ENCODE measurements around the gene PRDM8. TPM values are rescaled to one million over a fixed set of nuclear protein-coding genes. Genes with fewer than 3 reads are reported as not detected.
A peak's percentile ranks its signal among the peaks of the same experiment; 100 is the strongest.

The PRDM8 gene
- total RNA-seq, 2 donors from 2014 or later = not detected

GRCh38 chr4:80184825-80185756 lies 12.2 kb upstream of the PRDM8 start:
- peak; percentile 70 for DNase-seq

GRCh38 chr4:80185787-80186548 lies 11.3 kb upstream of the PRDM8 start:
- Histone ChIP-seq H3K4me3 (ENCODE audit: low read length) (no peak overlapping the region), H3K9me3 (ENCODE audit: control insufficient read depth, low read length) (peaks cover 5% of the 10 kb centered on the region), H3K9ac (ENCODE audit: extremely low read depth, low read length, poor library complexity, severe bottlenecking) (no peak overlapping the region), H3K36me3 (ENCODE audit: control insufficient read depth, insufficient read depth, low read length) (no peaks in the 10 kb centered on the region), H3K27me3 (ENCODE audit: control insufficient read depth, insufficient read depth, low read length, poor library complexity, severe bottlenecking) (peaks cover 100% of the 10 kb centered on the region), H3K27ac (ENCODE audit: low read depth, low read length) (no peak overlapping the region), H3K4me1 (ENCODE audit: control insufficient read depth, insufficient read depth, low read length) (no peaks in the 10 kb centered on the region)
- Mint-ChIP-seq H3K36me3 (ENCODE audit: low read depth) (no peaks in the 10 kb centered on the region), H3K4me3 (peak overlapping the region; percentile 55), H3K9me3 (no peaks in the 10 kb centered on the region), H3K27ac (no peak overlapping the region), H3K27me3 (ENCODE audit: insufficient read depth) (peaks cover 97% of the 10 kb centered on the region), H3K4me1 (peaks cover 23% of the 10 kb centered on the region)
- DNase-seq = no peak
- 3 to 6% methylated on average over 6 to 23 of the region's 23 CpGs for WGBS, 2 experiments (ENCODE audit: insufficient coverage in 1 of 2, insufficient read length in 1 of 2)
- TF ChIP-seq, protein P1, sequence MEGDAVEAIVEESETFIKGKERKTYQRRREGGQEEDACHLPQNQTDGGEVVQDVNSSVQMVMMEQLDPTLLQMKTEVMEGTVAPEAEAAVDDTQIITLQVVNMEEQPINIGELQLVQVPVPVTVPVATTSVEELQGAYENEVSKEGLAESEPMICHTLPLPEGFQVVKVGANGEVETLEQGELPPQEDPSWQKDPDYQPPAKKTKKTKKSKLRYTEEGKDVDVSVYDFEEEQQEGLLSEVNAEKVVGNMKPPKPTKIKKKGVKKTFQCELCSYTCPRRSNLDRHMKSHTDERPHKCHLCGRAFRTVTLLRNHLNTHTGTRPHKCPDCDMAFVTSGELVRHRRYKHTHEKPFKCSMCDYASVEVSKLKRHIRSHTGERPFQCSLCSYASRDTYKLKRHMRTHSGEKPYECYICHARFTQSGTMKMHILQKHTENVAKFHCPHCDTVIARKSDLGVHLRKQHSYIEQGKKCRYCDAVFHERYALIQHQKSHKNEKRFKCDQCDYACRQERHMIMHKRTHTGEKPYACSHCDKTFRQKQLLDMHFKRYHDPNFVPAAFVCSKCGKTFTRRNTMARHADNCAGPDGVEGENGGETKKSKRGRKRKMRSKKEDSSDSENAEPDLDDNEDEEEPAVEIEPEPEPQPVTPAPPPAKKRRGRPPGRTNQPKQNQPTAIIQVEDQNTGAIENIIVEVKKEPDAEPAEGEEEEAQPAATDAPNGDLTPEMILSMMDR (conservative IDR thresholded peaks at IDR 0.05) = no peak

More at GRCh38 chr4:80184825-80185756, 12.2 kb upstream of the PRDM8 start:
- no peaks in the 10 kb centered on the region for H3K4me1 ChIP-seq (ENCODE audit: control insufficient read depth, insufficient read depth, low read length)
- H3K9ac ChIP-seq (ENCODE audit: extremely low read depth, low read length, poor library complexity, severe bottlenecking) = no peak overlapping the region
- peaks cover 96% of the 10 kb centered on the region for H3K27me3 Mint-ChIP-seq (ENCODE audit: insufficient read depth)
- TF ChIP-seq, protein P1 (conservative IDR thresholded peaks at IDR 0.05) = no peak
- H3K27ac Mint-ChIP-seq = no peak overlapping the region
- peak overlapping the region; percentile 55 for H3K4me3 Mint-ChIP-seq
- H3K4me1 Mint-ChIP-seq = peaks cover 19% of the 10 kb centered on the region
- H3K27me3 ChIP-seq (ENCODE audit: control insufficient read depth, insufficient read depth, low read length, poor library complexity, severe bottlenecking) = peaks cover 100% of the 10 kb centered on the region
- H3K36me3 Mint-ChIP-seq (ENCODE audit: low read depth) = no peaks in the 10 kb centered on the region
- H3K36me3 ChIP-seq (ENCODE audit: control insufficient read depth, insufficient read depth, low read length) = no peaks in the 10 kb centered on the region
- no peak overlapping the region for H3K27ac ChIP-seq (ENCODE audit: low read depth, low read length)
- H3K9me3 Mint-ChIP-seq = no peaks in the 10 kb centered on the region
- H3K4me3 ChIP-seq (ENCODE audit: low read length) = peak overlapping the region; percentile 75
- H3K9me3 ChIP-seq (ENCODE audit: control insufficient read depth, low read length) = no peaks in the 10 kb centered on the region
- 2 to 3% methylated on average over 27 to 42 of the region's 42 CpGs for WGBS, 2 experiments (ENCODE audit: insufficient coverage in 1 of 2, insufficient read length in 1 of 2)

DNA sequence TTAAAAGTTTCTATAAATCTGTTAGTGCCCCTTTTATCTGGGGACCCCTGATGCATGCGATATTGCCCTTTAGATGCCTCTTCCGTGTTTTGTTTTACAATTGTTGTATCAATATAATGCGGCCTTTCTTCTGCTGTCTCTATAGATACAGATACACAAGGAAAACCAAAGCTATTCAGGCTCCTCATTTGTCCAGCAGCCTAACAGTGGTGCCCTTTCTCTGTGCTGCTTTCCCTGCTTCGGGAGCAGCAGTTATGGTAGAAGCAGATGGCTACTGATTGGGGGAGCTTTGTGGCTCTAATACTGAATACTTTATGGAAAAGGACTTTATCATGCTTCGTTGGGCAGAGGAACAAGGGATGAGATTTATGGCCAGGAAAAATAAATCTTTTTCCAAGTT lies 10.6 kb upstream of the PRDM8 start:
- H3K9me3 Mint-ChIP-seq = no peaks in the 10 kb centered on the region
- no peak overlapping the region for H3K4me3 Mint-ChIP-seq
- peaks cover 23% of the 10 kb centered on the region for H3K4me1 Mint-ChIP-seq
- no peaks in the 10 kb centered on the region for H3K36me3 ChIP-seq (ENCODE audit: control insufficient read depth, insufficient read depth, low read length)
- H3K9me3 ChIP-seq (ENCODE audit: control insufficient read depth, low read length) = peaks cover 6% of the 10 kb centered on the region
- H3K27ac ChIP-seq (ENCODE audit: low read depth, low read length) = no peak overlapping the region
- 24 to 26% methylated on average over 4 to 5 of the region's 5 CpGs for WGBS, 2 experiments (ENCODE audit: insufficient coverage in 1 of 2, insufficient read length in 1 of 2)
- H3K27me3 ChIP-seq (ENCODE audit: control insufficient read depth, insufficient read depth, low read length, poor library complexity, severe bottlenecking) = peaks cover 100% of the 10 kb centered on the region
- DNase-seq = no peak
- H3K4me1 ChIP-seq (ENCODE audit: control insufficient read depth, insufficient read depth, low read length) = no peaks in the 10 kb centered on the region
- TF ChIP-seq, protein P1 (conservative IDR thresholded peaks at IDR 0.05) = no peak
- no peaks in the 10 kb centered on the region for H3K36me3 Mint-ChIP-seq (ENCODE audit: low read depth)
- no peak overlapping the region for H3K9ac ChIP-seq (ENCODE audit: extremely low read depth, low read length, poor library complexity, severe bottlenecking)
- peaks cover 99% of the 10 kb centered on the region for H3K27me3 Mint-ChIP-seq (ENCODE audit: insufficient read depth)
- H3K4me3 ChIP-seq (ENCODE audit: low read length) = no peak overlapping the region
- H3K27ac Mint-ChIP-seq = no peak overlapping the region
